M059J (cell line): Measurements from ENCODE around the gene TMEM143. TPM values are rescaled to one million over a fixed set of nuclear protein-coding genes. Genes with fewer than 3 reads are reported as not detected.
A peak's percentile ranks its signal among the peaks of the same experiment; 100 is the strongest.
"Not testable (repeated sequence)": the region's sequence is repeated elsewhere in the genome, so short reads cannot be mapped to it uniquely, and the experiment has no call there.

Experiments
- DNase-seq: peaks from one replicate; pipeline ENCODE4 v3.0.0-alpha.2; 2012; ENCODE audit warnings: low read depth
- total RNA-seq: library from RNA; depleted of rRNA; stranded (reverse); fragments of >200 nt; shearing (Covaris generic); gene quantifications from 2 replicates; pipeline ENCODE4 v1.2.3, GENCODE V29; 2014

The TMEM143 gene
- total RNA-seq, 1 experiment from 2014 or later, result 3.3 TPM

DNA sequence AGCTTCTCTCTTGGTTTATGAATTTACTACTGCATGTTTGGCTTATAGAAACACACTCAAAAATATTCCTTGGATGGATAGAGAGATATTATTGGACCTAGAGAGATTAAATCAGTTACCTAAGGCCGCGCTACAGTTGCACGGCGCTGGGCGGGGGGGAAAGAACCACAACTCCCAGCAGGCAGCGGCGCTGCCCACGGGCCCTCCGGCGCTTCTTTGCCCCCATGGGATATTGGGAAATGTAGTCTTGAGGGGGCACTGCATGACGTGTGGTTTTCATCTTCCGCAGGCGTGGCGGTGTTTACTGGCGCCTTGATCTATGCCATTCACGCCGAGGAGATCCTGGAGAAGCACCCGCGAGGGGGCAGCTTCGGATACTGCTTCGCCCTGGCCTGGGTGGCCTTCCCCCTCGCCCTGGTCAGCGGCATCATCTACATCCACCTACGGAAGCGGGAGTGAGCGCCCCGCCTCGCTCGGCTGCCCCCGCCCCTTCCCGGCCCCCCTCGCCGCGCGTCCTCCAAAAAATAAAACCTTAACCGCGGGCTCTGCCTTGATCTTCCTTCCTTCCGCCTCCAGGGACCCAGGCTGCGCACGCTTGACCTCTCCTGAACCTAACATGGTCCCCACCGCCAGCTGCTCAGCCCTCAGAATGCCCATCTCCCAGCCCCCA, 33.6 kb downstream of the TMEM143 start:
- DNase-seq, result no peak

DNA sequence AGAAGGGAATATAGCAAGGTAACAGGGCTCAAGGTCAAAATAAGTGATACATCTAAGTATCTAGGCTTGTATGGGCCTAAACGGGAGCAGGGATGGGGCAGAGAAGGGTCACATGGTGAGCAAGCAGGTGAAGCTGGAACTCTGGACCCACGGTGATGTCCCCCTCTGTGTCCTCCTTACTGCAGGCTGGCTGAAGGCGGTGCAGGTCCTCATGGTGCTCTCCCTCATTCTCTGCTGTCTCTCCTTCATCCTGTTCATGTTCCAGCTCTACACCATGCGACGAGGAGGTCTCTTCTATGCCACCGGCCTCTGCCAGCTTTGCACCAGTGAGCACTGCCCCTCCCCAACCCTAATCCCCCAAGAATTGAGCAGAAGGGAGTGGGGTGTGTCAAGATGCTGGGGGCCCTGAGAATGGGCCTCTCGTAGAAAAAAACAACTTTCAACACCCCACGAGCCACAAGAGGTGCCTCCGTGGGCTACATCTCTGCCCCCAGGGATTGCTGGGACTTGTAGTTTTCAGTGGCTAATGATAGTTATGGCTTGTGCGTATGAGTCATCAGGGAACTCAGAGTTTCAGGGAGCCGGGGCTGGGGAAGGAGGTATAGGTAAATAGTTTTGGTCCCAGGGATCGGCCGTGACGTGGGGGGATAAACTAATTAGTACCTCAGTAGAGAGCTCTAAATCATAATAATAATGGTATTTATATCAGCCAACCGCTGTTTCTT, 34.4 kb downstream of the TMEM143 start:
- peak; percentile 64 for DNase-seq

DNA sequence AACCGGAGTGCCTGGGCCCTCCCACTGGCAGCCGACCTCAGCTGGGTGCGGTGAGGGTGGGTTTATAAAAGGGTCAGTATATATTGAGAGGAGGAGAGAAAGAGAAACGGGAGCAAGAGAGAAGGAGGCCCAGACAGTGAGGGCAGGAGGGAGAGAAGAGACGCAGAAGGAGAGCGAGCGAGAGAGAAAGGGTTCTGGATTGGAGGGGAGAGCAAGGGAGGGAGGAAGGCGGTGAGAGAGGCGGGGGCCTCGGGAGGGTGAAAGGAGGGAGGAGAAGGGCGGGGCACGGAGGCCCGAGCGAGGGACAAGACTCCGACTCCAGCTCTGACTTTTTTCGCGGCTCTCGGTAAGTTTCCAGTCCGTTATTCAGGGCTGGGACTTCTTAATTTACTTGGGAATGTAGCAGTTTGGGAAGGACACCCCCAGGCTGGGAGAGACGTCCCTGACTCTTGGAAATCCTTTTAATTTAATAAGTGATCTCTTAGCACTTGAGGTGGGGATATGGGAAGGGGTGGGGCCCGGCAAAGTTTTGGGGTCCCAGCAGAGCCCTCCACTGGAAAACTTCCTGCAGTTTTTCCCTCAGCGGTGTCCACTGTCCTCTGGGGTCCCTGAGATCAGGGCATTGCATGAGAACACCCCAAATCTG, 38.4 kb downstream of the TMEM143 start, which contains the start of gene EMP3:
Gene EMP3, plus strand, starts transcription at position 288 of the 646 bp plus-strand sequence. CDS start 1,293 bp downstream, outside the sequence.
- peak; percentile 93 for DNase-seq

DNA sequence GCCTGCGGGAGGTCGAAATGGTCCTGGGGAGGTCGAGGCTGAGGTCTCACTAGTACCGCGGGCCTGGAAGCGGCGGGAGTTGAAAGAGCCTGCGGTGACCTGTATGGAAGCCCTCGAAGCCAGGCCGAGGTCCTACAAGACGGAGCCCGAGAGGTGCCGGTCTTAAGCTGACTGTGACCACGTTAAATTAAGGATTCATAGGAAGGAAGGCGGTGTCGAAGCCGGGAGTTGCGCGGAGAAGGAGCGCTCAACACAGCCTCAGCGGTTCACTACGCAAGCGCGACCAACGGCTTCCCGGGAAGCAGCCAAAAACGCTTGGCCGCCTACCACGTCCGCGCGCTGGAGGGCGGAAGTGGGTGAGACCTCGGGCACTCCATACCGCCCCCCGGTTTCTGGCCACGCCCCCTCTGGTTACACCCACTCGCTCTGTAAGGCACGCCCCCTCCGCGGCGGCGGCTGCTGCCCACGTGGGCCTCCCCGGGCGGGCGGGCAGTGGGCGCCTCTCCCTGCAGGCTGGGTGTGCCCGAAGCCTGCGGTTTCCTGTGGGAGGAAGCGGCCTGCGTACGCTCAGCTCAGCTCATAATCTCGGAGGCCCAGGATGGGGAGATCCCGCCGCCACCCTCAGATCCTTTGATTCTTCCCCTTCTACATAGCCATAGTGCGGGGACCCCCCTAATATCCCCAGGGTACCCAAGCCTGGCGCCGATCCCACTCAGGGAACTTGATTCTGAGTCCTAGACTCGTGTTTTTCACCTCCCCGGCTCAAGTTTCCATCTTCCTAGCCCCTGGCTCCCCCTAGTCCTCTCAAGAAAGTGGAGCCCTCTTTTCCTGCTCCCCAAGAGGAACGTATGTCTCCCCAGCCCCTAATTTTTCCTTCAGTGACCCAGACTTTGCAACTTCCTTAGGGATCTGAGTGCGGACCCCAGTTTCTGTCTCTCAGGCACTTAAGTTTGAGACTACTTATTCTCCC, 41.8 kb downstream of the TMEM143 start:
- peak; percentile 97 for DNase-seq

DNA sequence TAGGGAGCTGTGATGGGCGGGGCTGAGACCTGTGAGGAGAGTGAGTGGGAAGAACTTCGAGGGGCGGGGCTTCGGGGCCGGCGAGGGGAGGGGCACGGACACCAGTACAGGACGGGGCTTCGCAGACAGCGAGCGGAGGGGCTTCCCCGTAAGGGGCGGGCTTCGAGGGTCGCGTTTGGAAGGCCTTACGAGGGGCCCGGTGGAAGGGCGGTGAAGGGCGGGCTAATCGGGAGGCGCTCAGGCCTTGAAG, 42.4 kb downstream of the TMEM143 start:
- DNase-seq, result no peak

DNA sequence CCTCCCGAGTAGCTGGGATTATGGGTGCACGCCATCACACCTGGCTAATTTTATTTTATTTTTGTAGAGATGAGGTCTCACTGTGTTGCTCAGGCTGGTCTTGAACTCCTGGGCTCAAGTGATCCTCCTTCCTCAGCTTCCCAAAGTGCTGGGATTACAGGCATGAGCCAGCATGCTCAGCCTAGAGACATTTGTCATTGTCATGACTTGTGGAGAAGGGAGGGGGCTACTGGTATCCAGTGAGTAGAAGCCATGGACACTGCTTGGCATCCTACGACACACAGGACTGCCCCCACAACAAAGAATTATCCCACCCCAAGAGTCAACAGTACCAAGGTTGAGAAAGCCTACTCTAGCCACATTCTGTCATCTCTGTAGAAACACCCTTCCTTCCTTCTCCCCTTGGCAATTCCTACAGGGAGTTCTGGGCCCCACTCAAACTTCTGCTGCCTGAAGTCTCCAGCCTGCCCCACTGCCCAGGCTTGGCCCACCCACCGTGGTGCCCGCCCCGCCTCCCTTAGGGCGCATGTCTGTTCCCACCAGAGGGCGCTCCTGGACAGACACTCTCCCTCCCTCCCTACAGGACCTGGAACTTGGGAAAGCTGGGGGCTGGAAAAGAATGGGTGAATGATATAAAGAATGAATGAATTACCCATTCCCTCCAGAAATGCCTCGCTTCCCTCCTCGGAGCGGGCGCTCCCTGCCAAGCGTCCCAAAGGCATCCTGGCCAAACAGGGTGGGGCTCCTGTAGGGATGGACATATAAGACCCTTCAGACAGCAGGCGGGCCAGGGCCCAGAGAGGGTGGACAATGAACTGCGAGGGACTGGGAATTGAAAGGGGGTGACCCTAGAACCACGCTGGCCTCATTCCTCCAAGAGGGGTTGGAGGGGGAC, 43.8 kb downstream of the TMEM143 start:
- peak; percentile 78 for DNase-seq

DNA sequence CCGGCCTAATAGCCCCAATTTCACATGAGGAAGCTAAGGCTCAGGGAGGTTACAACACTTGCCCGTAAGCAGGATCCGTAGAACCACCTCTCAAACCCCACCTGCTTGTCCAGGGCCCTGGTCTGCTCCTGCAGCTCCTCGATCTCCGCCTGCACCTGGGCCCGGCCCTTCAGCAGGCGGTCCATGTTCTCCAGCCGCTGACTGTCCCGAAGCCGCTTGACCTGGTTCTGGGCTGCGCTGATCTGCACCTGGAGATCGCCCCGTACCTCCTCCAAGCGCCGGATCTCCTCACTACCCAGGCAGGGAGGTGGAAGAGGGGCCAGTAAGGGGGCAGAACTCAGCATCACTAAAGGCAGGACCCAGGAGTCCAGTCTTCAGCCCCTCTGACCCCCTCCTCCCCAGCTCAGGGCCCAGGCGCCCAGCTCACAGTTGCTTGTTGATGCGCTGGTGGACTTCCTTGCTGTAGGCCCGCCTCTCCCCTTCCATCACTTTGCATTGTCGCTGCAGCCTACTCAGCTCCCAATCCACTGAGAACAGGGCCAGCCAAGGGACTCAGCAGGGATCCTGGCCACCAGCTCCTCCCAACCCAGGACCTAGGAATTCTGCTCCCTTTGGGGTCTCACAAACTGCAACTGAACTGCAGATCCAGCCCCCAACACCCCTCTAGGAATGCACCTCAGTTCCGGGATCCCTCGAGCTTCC, 45.3 kb downstream of the TMEM143 start:
- no peak for DNase-seq

DNA sequence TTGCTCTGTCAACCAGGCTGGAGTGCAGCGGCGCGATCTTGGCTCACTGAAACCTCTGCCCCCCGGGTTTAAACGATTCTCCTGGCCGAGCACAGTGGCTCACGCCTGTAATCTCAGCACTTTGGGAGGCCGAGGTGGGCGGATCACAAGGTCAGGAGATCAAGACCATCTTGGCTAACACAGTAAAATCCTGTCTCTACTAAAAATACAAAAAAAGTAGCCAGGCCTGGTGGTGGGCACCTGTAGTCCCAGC, 46.1 kb downstream of the TMEM143 start:
- DNase-seq, result not testable (repeated sequence)

DNA sequence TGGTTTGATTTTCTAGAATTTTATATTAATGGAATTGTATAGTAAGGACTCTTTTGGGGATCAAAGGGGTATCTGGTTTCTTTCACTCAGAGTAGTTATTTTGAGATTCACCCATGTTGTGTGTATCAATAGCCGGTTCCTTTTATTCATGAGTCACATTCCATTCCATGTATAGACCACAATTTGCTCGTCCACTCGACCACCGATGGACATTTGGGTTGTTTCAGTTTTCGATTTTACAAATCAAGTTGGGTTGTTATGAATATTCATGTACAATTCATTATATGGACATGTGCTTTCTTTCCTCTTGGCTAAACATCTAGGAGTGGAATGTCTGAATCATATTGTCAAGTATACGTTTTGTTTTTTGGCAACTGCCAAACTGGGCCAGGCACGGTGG, 48.0 kb downstream of the TMEM143 start:
- no peak for DNase-seq

DNA sequence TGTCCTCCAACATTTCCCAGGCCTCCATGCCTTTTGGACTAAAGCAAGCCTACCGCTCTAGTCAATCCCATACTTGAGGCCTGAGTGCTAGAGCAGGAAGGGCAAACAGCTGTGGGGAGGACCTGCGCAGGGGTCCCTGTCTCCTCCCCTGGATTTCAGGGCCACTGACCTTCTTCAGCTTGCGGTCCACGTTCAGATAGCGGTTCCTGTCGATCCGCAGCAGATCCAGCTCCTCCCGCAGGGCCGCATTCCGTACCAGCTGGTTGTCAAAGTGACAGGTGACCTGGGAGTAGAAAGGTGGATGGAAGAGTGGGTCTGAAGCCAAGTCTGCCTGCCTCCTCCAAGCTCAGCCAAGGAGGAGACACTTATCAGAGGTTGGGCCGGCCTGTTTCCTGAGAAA, 52.4 kb downstream of the TMEM143 start:
- no peak for DNase-seq

DNA sequence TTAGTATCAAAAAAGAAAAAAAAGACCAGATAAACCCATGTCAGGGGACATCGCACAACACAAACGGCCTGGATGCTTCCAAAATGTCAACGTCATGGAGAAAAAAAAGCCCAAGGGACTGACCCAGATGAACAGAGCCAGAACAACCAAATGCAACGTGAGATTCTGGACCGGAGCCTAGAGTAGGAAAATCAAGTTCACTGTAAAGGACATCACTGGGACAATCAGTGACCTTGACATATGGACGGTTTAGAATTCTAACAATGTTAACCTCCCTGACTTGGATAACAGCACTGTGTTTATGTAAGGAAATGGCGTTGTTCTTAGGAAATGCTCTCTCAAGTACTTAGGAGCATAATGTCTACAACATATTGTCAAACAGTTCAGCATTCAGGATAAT, 53.5 kb downstream of the TMEM143 start:
- no peak for DNase-seq

DNA sequence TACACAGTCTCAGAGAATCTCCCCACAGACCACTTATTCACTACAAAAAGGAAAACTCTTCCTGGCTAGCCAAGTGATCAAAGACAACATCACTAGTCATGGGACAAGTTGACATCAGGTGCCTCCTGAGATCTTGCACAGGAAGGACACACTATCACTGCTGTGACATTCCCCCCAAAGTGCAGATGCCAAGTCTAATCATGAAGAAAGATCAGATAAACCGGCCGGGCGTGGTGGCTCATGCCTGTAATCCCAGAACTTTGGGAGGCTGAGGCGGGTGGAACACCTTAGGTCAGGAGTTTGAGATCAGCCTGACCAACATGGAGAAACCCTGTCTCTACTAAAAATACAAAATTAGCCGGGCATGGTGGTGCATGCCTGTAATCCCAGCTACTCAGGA, 54.0 kb downstream of the TMEM143 start:
- not testable (repeated sequence) for DNase-seq

DNA sequence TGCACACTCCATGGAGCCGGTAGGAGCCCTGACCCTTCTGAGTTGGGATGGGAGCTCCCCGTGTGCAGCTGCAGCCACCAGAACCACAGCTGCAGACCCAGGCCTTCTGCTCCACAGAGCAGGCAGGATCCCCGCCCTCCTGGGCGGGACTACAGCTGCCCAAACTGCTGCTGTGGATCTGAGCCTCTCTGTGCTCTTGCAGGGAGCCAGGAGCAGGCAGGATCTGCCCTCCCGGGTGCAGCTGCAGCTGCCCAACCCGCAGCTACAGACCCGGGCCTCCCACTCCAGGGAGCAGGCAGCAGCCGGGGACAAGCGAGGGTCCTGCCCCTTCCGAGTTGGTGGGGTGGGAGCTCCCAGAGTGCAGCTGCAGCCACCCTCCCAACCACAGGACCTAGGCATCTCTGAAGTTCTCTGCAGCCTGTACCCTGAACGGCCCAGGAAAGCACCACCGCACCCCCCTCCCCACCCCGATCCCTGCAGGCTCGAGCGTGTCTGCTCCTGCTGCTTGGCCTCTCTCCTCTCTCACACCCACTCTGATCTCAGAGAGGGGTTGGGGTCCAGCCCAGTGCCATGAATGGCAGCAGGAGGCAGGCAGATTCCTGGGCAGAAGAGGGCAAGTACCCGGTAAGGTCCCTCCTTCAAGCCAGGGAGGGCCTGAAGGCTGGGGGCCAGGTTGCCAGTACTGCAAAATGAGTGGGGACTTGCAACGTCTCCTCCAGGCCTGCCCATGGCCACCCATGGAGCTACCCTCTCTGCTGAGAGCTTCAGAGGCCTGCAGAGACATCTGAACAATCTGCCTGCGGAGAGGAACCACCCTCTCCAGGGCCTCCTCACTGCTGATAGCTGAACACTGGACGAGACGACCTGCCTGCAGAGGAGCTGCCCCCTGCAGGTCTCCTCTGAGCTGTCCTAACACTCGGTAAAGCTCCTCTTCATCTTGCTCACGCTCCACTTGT, 54.8 kb downstream of the TMEM143 start:
- DNase-seq, result no peak

DNA sequence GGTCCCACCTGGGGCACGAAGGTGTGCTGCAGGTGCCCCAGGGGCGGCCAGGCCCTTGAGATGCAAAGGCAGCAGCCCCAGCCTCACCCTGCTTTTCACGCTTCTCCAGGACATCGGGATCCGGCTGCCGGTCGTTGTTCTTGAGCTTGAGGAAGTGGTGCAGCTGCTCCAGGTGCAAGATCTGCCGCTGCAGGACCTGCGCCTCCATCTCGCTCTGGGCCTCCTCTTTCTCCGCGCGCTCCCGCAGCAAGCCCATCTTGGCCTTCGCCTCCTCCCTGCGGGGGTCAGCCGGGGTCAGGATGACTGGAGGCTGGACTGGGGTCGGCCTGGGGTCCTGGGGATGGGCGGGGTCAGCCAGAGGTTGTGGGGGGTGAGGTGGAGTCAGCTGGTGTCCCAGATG, 59.9 kb downstream of the TMEM143 start:
- no peak for DNase-seq

DNA sequence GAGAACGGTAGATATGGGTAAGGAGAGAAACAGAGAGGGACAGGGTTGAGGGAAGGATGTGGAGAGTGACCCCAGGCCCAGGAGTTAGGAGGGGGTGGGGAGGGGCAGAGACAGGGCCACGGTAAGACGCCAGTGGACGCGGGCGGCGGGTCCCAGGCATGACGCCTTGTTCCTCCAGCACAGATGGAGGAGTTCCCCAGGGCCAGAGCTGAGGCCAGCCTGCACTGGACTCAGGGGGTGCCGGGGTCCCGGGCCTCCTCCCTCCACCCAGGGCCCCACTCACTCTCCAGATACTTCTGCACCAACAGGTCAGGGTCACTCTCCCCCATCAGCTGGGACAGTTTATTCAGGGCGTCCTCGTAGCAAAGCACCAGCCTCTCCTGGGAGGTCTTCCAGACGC, 60.4 kb downstream of the TMEM143 start:
- DNase-seq, result no peak

DNA sequence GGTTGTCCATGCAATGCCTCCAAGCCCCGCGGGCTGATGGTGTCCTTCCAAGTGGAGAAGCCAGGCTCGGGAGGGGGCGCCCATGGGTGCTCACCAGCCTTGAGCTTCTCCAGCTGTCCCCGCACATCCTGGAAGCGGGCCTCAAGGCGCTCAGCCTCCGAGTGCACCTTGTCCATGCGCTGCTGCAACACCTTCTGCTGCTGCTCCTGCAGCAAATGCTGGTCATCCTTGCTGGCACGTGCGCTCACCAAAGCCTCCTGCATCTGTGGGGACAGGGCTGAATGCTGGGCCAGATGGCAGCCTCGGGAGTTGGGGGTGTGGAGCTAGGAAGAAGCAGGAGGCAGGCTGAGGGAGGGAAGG, 61.2 kb downstream of the TMEM143 start:
- no peak for DNase-seq

DNA sequence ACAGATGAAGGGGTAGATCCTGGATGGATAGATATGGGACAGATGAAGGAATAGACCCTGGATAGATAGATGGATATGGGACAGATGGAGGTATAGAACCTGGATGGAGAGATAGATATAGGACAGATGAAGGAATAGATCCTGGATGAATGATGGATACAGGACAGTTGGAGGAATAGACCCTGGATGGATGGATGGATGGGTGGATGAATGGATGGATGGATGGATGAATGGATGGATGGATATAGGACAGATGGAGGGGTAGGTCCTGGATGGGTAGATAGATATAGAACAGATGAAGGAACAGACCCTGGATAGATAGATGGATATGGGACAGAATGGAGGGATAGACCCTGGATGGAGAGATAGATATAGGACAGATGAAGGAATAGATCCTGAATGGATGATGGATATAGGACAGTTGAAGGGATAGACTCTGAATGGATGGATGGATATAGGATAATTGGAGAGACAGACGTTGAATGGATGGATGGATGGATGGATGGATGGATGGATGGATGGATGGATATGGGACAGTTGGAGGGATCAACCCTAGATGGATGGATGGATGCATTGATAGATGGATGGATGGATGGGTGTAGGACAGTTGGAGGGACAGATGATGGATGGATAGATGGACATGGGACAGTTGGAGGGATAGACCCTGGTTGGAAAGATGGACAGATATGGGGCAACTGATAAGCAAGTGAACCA, 61.7 kb downstream of the TMEM143 start:
- DNase-seq, result no peak

DNA sequence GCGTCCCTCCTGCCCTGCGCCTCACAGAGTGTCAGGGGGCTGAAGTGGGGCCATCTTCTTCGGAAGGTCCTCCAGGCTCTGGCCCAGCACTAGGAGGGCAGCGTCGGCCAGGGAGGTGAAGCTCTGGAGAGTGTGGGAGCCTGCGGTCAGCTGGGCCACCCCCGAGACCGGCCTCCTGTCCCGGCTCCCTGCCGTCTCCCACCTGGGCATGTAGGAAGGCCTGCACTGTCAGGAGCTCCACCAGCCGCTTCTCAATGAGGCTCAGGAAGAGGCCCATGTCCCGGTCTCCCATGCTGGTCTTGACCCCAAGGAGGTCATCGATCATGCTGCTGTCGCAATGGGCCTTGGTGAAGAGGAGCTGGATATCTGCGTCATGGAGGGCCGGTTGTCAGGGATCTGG, 65.8 kb downstream of the TMEM143 start:
- no peak for DNase-seq
